Femur (tissue), 1 donor: ENCODE data around the gene TSPEAR.
"Not testable (repeated sequence)": the region's sequence is repeated elsewhere in the genome, so short reads cannot be mapped to it uniquely, and the experiment has no call there.

Experiments
- DNase-seq: peaks from one replicate; pipeline ENCODE4 v3.0.0-alpha.2; 2017

The TSPEAR gene

GRCh38 chr21:44496564-44497550 lies 214.5 kb downstream of the TSPEAR start:
- no peak for DNase-seq

- DNase-seq = no peak
Observed at GRCh38 chr21:44495611-44496563, 215.5 kb downstream of the TSPEAR start.

- DNase-seq = no peak
Observed at GRCh38 chr21:44494956-44495355, 216.4 kb downstream of the TSPEAR start.

DNA sequence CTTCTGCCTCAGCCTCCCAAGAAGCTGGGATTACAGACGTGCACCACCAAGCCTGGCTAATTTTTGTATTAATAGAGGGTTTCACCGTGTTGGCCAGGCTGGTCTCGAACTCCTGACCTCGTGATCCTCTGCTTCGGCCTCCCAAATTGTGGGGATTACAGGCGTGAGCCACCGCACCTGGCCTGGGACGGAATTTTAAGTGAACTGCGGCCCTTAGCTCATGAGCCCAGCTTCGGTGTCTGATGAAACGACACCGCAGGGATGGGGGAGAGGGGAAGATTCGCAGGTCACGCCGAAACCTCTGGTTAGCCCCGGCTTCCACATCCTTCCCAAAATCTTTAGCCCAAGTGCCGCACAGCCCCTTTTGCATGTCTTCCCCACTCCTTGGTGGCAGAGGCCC lies 217.0 kb downstream of the TSPEAR start:
- DNase-seq = no peak

DNA sequence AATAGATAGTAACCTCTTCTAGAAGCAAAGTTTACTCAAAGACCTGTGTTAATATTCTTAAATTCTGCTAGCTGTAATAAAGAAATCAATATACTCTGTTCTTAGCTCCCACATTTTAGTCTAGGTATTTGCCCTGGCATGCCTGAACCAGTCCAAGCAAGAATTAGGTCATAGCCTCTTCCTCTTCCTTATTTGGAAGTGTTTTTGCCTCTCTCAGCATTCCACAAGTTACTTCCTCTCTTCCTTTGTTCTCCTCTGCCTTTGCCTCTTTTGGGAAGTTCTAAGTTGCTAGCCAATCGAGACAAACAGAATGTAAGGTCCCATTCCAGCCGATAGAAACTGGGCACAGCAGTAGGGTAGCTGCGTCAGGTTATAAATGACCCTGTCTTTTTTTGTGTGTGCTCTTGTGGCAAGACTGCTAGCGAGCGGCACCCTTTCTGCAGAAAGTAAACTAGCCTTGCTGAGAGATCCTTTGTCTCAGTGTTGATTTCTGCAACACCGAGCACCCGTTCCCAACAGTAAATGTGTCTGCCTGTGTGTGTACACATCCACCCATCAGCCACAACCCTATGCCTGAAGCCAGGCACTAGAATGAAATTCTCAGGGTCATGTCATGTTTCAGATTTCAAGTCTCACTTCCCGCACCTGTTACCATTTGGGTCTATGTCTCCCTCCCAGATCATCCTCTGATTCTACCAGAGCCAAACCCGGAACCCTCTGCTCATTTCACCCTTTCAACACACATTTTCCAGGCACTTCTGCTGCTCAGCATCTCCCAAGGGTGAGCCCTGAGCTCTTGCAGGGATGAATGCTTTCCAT lies 218.6 kb downstream of the TSPEAR start:
- no peak for DNase-seq

GRCh38 chr21:44490816-44491215 lies 220.6 kb downstream of the TSPEAR start:
- DNase-seq = no peak

- DNase-seq = no peak
Observed at GRCh38 chr21:44490405-44490804, 221.0 kb downstream of the TSPEAR start.

DNA sequence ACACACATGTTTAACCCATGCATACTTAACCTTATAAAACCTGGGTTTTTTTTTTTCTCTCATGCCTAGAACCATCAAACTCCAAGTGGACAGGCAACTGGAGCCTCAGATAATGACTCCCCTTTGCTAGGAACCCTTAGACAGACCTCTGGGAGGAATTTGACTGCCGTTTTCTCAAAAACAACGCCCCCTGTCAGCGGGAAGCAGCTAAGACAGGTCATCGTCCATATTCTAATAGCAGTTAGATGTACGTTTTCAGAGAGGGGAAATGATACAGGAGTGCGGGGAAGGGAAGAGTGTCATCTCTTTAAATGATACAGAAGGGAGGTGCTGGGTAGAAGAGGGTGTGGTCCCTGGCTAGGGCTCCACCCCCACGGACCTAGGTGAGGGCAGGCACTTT lies 221.4 kb downstream of the TSPEAR start:
- DNase-seq = no peak

- DNase-seq = no peak
Observed at GRCh38 chr21:44487831-44488230, 223.5 kb downstream of the TSPEAR start.

GRCh38 chr21:44486302-44486701 lies 225.1 kb downstream of the TSPEAR start:
- no peak for DNase-seq

DNA sequence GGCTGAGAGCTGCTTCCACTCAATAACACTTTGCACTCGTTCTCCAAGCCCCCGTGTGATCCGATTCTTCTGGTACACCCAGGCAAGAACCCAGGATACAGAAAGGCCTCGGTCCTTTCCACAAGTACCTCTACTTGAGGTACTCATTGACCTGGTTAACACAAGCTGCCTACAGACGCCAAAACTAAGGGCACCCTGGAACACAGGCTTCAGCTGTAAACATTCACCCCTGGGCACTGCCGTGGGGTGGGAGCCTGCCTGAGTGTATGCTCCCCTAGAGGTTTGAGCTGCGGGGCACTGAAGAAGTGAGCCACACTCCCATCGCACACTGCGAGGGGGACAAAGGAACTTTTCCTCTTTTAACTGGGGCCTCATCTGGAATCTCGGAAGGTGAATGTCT lies 225.6 kb downstream of the TSPEAR start:
- DNase-seq = no peak

GRCh38 chr21:44485254-44485793 lies 226.0 kb downstream of the TSPEAR start:
- DNase-seq = no peak

DNA sequence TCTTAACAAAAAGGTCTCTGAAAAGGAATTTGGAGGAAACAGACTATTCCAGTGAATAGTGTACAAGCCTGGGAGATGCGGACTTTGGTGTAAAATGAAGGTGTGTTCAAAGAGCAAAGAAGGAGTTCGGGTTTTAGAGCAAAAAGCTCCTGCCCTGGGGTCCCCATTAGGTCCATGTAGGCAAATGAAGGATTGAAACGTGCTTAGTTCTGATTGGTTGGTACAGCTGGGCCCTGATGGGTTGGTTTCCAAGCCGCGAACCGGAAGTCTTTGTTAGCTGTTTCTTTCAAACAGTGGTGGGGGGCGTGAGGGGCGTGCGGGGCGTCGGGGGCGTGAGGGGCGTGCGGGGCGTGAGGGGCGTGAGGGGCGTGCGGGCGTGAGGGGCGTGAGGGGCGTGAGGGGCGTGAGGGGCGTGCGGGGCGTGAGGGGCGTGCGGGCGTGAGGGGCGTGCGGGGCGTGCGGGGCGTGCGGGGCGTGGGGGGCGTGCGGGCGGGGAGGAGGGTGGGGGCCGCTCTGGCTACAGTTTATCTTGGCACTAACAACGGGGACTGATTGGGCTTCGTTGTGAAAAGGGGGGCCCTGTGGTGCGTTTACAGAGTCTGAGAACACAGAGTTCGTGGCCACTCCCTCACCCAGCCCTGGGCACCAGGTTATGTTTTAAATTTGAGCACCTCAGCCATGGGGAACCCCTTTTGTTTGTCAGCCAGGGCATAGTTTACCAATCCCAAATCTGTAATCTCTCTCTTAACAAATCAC lies 226.7 kb downstream of the TSPEAR start:
- DNase-seq = no peak

GRCh38 chr21:44483288-44484237 lies 227.8 kb downstream of the TSPEAR start:
- no peak for DNase-seq

DNA sequence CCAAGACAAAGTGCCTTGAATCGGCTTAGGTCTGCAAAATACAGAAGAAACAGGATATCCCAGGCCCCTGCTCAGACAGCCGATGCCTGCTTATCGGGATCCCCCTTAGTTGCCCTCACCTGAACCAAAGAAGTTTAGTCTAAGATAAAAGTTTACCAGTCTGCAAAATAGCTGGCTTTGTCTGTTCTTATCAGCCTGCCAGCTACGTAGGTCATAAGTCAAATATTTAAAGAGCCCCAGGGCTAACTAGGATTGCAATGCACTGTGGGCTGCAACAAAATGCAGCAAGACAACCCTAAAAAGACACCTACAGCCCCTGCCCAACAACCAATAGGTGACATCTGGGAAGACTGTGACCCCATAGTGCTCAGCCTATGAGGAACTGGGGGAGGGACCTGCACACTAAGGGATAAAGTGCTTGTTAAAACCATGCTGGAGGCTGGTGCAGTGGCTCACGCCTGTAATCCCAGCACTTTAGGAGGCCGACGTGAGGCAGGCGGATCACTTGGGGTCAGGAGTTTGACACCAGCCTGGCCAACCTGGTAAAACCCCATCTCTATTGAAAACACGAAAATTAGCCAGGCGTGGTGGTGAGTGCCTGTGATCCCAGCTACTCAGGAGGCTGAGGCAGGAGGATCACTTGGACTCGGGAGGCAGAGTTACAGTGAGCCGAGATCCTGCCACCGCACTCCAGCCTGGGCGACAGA lies 228.6 kb downstream of the TSPEAR start:
- DNase-seq = no peak

DNA sequence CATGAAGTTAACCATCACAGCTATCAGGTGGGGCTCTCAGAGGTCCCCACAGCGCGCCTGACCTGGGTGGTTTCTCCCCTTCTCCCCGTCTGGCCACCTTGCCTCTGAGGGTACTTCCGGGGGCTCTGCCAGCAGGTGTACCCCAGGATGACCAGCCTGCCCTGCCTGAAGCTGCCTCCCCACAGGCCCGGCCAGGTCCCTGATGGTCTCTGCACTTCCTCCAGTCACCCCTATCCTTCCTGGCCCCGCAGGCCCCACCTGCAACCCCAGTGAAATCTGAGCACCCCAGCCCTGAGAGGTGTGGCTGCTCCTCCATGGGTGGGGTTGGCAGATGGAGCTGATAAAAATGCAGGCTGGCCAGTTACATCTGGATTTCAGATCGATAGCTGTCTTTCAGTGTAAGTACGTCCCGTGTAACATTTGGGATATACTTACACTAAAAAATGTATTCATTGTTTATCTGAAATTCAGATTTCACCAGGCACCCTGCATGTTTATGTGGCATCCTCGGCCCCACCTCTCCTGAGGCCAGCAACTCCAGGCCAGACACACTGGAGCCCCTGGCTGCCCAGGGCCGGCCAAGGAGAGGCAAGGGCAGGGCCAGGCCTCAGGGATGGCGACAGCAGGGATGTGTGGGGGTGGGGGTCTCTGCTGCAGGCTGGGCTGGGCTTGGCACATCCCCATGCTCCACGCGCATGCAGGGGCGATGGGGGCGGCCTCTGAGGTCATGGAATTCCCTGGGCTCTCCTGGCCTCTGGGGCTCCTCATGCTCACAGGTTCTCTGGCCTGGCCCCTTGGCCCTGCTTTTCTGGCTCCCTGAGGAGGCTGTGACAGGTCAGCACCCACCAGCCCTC lies 230.9 kb downstream of the TSPEAR start:
- no peak for DNase-seq

GRCh38 chr21:44479556-44480199 lies 231.7 kb downstream of the TSPEAR start:
- not testable (repeated sequence) for DNase-seq

GRCh38 chr21:44478801-44479167 lies 232.6 kb downstream of the TSPEAR start:
- DNase-seq = no peak
